ENCODE data around the gene BMP3.

GRCh38 chr4:81060587-81061343 lies 30.3 kb downstream of the BMP3 start:
- TF ChIP-seq CTCF (IDR thresholded peaks at IDR 0.05; ENCODE audit: low read depth, low read length) (no peak), EZH2phosphoT487 (IDR thresholded peaks at IDR 0.05; ENCODE audit: low read depth) (no peak)

Data from OCI-LY3 (cell line).